Cardiac fibroblast (primary cell): Measurements from ENCODE around the gene CACNA1F.

Experiments
- DNase-seq, 2 donors: peaks; one replicate each; pipeline versions ENCODE4 v3.0.0 to v3.0.0-alpha.2; 2010; ENCODE audit warnings: low read depth in 2 of 2
- H3K4me3 ChIP-seq, 2 donors: replicated peaks in 1 of 2; 1 replicate in 1 of 2; 2 replicates in 1 of 2; pipeline ENCODE4 v1.5.1; 2011; ENCODE audit warnings: low read depth in 2 of 2, low read length in 2 of 2, mild to moderate bottlenecking in 2 of 2, moderate library complexity in 1 of 2
- CTCF ChIP-seq: IDR thresholded peaks from one replicate; pipeline ENCODE4 v1.5.1; 2011; ENCODE audit warnings: low read depth, mild to moderate bottlenecking, low read length, inconsistent platforms

The CACNA1F gene

DNA sequence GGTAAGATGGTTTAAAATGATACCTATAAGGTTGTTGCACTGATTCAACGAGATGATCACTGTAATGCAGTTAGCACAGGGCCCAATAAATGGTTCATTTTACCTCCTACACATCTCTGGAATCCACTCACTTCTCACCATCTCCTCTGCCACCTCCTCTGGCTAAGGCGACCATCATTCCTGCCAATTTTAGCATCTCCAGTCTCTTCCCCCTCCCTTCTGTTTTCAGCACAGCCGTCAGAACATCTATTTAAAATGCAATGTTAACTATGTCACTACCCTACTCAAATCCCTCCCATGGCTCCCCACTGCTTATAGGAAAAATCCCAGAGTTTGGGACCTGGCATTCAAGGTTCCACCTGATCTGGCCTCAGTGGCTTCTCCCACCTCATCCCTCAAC, 29.6 kb downstream of the CACNA1F start:
- H3K4me3 ChIP-seq, result no peak overlapping the region
- DNase-seq, result no peak
- no peak for TF ChIP-seq CTCF

GRCh38 chrX:49202022-49202421, 31.1 kb downstream of the CACNA1F start:
- H3K4me3 ChIP-seq, result no peak overlapping the region
- no peak for TF ChIP-seq CTCF
- no peak for DNase-seq

- no peak for TF ChIP-seq CTCF
- peak within 1 kb of the TSS in 1 of 2 donors; percentile 14 for H3K4me3 ChIP-seq
Measured at GRCh38 chrX:49199906-49200771, 33.0 kb downstream of the CACNA1F start, which contains the start of gene SYP. SYP (minus strand) TSS chrX:49200193; CDS start chrX:49200186, 7 bp downstream.

GRCh38 chrX:49199315-49199595, 33.9 kb downstream of the CACNA1F start:
- no peak for TF ChIP-seq CTCF
- DNase-seq, result no peak
- no peak overlapping the region for H3K4me3 ChIP-seq

More at GRCh38 chrX:49199906-49200771, 33.0 kb downstream of the CACNA1F start, which contains the start of gene SYP:
- peak; percentile 85 to 91 for DNase-seq

DNA sequence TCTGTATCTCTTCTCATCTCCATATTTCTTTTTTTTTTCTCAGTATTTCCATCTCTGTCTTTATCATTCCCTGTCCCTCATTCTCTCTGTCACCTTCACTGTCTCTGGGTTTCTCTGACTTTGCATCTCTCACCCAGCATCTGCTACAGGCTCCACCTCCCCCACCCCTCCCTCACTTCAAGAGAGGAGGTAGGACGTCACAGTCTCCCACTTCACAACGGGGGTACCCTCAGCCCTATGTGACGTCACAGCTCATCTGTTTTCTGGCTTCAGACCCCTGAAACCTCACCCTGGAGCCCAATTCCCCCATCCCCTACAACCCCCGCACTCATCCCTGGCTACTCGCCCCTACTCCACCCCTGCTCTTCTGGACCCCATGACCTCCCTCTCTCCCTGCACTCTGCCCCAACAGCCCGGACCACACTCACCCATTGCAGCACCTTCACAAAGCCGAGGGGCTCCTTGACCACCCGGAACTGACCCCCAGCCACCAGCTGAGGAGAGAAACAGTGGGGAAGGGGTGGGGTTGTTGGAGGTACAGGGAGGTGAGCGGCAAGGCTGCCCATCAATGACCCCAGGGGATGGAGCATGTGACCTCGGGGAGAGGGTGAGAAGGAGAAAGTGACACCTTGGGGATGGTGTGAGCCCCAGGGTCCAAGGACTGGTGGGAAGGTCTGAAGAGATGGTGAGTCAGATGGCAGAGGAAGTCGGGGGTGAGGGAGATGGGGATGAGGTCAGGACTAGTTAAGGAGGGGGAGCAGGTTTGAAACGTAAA, 34.4 kb downstream of the CACNA1F start:
- H3K4me3 ChIP-seq, result no peak overlapping the region
- DNase-seq, result no peak
- TF ChIP-seq CTCF, result no peak

DNA sequence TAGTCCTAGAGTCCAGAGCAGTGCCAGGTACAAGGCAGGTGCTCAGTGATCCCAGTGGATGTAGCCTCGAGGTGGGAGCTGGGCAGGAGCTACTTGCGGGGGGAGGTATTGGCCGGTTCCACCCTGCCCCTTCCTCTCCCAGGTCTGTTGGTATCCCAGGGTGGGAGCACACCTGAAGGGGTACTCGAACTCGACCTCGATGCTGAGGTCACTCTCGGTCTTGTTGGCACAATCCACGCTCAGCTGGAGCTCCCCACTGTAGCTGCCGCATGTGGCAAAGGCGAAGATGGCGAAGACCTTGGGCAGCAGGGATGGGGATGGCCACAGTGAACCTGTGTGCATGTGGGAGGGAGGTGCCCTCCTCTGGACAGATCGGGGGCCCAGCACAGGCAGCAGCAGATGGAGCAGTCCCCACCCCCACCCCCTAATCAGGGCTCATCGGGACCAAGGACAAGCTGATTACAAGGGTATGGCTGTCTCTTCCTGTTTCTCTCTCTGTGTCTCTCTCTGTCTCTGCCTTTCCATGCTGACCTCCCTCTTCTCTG, 35.5 kb downstream of the CACNA1F start:
- no peak overlapping the region for H3K4me3 ChIP-seq
- DNase-seq, result no peak
- TF ChIP-seq CTCF, result no peak
